Transverse colon (tissue), 4 donors: Measurements from ENCODE around the gene RFXANK. TPM values are rescaled to one million over a fixed set of nuclear protein-coding genes. Genes with fewer than 3 reads are reported as not detected.

Experiments
- DNase-seq: peaks from one replicate; pipeline ENCODE4 v3.0.0-alpha.2; 2019
- H3K27ac ChIP-seq, 4 donors: fragments of 200-600 bp; sonication (generic); 2 replicates each; pipeline ENCODE4 v1.5.1; 2016 to 2018; ENCODE audit warnings: inconsistent platforms in 4 of 4
- H3K27me3 ChIP-seq: fragments of 200-600 bp; sonication (generic); 2 replicates; pipeline ENCODE4 v1.5.1; 2017; ENCODE audit warnings: inconsistent platforms
- H3K36me3 ChIP-seq, 4 donors: fragments of 200-600 bp; sonication (generic); 2 replicates each; pipeline ENCODE4 v1.5.1; 2017 to 2019; ENCODE audit warnings: inconsistent platforms in 4 of 4
- H3K4me1 ChIP-seq, 4 donors: fragments of 200-600 bp; sonication (generic); 2 replicates each; pipeline ENCODE4 v1.5.1; 2017 to 2020; ENCODE audit warnings: inconsistent platforms in 4 of 4
- H3K4me3 ChIP-seq, 4 donors: fragments of 200-600 bp; sonication (generic); 1 replicate in 1 of 4; 2 replicates in 3 of 4; pipeline versions ENCODE4 v1.5.1 to v1.6.1; 2017 to 2019; ENCODE audit warnings: inconsistent platforms in 4 of 4
- H3K9me3 ChIP-seq, 2 donors: fragments of 200-600 bp; sonication (generic); 2 replicates each; pipeline ENCODE4 v1.5.1; 2017 to 2019; ENCODE audit warnings: inconsistent platforms in 2 of 2
- EP300 ChIP-seq: sonication (generic); formaldehyde crosslinking; IDR thresholded peaks from one replicate; pipeline ENCODE4 v1.6.1; 2017; ENCODE audit warnings: antibody characterized with exemption, low read depth
- POLR2A ChIP-seq: fragments of 450-650 bp; IDR thresholded peaks from one replicate; pipeline ENCODE4 v1.6.1; 2016; ENCODE audit warnings: antibody characterized with exemption, mild to moderate bottlenecking, moderate library complexity
- POLR2AphosphoS5 ChIP-seq, 3 donors: sonication (generic); formaldehyde crosslinking; IDR thresholded peaks; one replicate each; pipeline ENCODE4 v1.6.1; 2016; ENCODE audit warnings: antibody characterized with exemption in 3 of 3
- WGBS, 2 donors: methylation state at CpG; one replicate each; pipeline ENCODE4 v1.1.5; 2018; ENCODE audit warnings: low coverage in 1 of 2; 5-methylcytosine and 5-hydroxymethylcytosine counted together
- in situ Hi-C, 4 donors: fragments of 200-750 bp; cut with MboI; loops; one replicate each; pipeline versions ENCODE4 v1.15.0 to v1.15.1; 2017; ENCODE audit warnings: low sequenced_read_pairs in 3 of 4, low pct_ligation_motif_present in 1 of 4, low pct_unique_long_range_greater_than_20kb in 1 of 4
- intact Hi-C: fragments of 100-400 bp; cut with DNase I; formaldehyde crosslinking; loops from one replicate; pipeline ENCODE4 v1.15.1; 2023; ENCODE audit warnings: low total_unique reads
- total RNA-seq, 4 donors: library from RNA; depleted of rRNA; stranded (reverse); fragments of >200 nt; gene quantifications; one replicate each; pipeline ENCODE4 v1.1.0, GENCODE V29; 2016
- TF ChIP-seq, protein P1 (sequence below), 5 experiments: fragments of 200-600 bp in 3 of 5; fragments of 450-650 bp in 2 of 5; sonication (generic) in 3 of 5; IDR thresholded peaks; 1 replicate in 2 of 5; 2 replicates in 3 of 5; pipeline ENCODE4 v1.5.1; 2016 to 2017; ENCODE audit warnings: antibody characterized with exemption in 5 of 5, inconsistent platforms in 3 of 5, mild to moderate bottlenecking in 2 of 5, moderate library complexity in 1 of 5

Gene RFXANK
- total RNA-seq, 4 donors from 2014 or later = 35.9 to 51.1 (median 48.6) TPM

- WGBS, 2 donors = 86% methylated on average over 4 of the region's 4 CpGs; no CpG with 5 or more reads in 1 of the 2 donors
- Histone ChIP-seq H3K27ac (no peak overlapping the region), H3K36me3 (no peaks in the 10 kb centered on the region), H3K4me3 (no peak overlapping the region), H3K27me3 (peaks cover 50% of the 10 kb centered on the region), H3K4me1 (peaks cover 0 to 11% (median 7%) of the 10 kb centered on the region in 4 donors), H3K9me3 (no peaks in the 10 kb centered on the region)
- in situ Hi-C loops = no loop called here
- intact Hi-C loops = no loop called here
- no peak for DNase-seq
- TF ChIP-seq EP300 = no peak
- TF ChIP-seq, protein P1, sequence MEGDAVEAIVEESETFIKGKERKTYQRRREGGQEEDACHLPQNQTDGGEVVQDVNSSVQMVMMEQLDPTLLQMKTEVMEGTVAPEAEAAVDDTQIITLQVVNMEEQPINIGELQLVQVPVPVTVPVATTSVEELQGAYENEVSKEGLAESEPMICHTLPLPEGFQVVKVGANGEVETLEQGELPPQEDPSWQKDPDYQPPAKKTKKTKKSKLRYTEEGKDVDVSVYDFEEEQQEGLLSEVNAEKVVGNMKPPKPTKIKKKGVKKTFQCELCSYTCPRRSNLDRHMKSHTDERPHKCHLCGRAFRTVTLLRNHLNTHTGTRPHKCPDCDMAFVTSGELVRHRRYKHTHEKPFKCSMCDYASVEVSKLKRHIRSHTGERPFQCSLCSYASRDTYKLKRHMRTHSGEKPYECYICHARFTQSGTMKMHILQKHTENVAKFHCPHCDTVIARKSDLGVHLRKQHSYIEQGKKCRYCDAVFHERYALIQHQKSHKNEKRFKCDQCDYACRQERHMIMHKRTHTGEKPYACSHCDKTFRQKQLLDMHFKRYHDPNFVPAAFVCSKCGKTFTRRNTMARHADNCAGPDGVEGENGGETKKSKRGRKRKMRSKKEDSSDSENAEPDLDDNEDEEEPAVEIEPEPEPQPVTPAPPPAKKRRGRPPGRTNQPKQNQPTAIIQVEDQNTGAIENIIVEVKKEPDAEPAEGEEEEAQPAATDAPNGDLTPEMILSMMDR (IDR thresholded peaks at IDR 0.05) = no peak
- no peak for TF ChIP-seq POLR2A
- no peak for TF ChIP-seq POLR2AphosphoS5 (IDR thresholded peaks at IDR 0.05)
These were observed 35.2 kb downstream of the RFXANK start for GRCh38 chr19:19227217-19227616.

GRCh38 chr19:19229701-19230100 is 37.6 kb downstream of the RFXANK start:
- H3K27me3 ChIP-seq = peaks cover 39% of the 10 kb centered on the region
- no peaks in the 10 kb centered on the region for H3K36me3 ChIP-seq
- peaks cover 5 to 11% of the 10 kb centered on the region in 2 donors for H3K9me3 ChIP-seq
- H3K27ac ChIP-seq = no peak overlapping the region
- H3K4me3 ChIP-seq = no peak overlapping the region
- WGBS, 2 donors = 78 to 89% methylated on average over 3 of the region's 3 CpGs
- in situ Hi-C loops (no loop called here), intact Hi-C loops (no loop called here)
- DNase-seq = no peak
- H3K4me1 ChIP-seq = peaks cover 0 to 9% (median 5%) of the 10 kb centered on the region in 4 donors
- TF ChIP-seq, protein P1 (IDR thresholded peaks at IDR 0.05) = no peak
- TF ChIP-seq EP300 (no peak), POLR2A (no peak)

- H3K36me3 ChIP-seq = no peaks in the 10 kb centered on the region
- no peaks in the 10 kb centered on the region for H3K4me1 ChIP-seq
- no peak for TF ChIP-seq POLR2AphosphoS5 (IDR thresholded peaks at IDR 0.05)
- TF ChIP-seq, protein P1 (IDR thresholded peaks at IDR 0.05) = no peak
- TF ChIP-seq POLR2A = no peak
- TF ChIP-seq EP300 = no peak
- WGBS, 2 donors = 88 to 92% methylated on average over 2 to 9 of the region's 9 CpGs
- DNase-seq = no peak
- H3K27me3 ChIP-seq = peaks cover 27% of the 10 kb centered on the region
- in situ Hi-C loops (no loop called here), intact Hi-C loops (no loop called here)
- H3K4me3 ChIP-seq = no peak overlapping the region
- H3K9me3 ChIP-seq = peaks cover 10 to 17% of the 10 kb centered on the region in 2 donors
- H3K27ac ChIP-seq = no peak overlapping the region
These were observed 38.9 kb downstream of the RFXANK start for GRCh38 chr19:19230999-19231398.

GRCh38 chr19:19232261-19232721 is 40.2 kb downstream of the RFXANK start:
- 64 to 73% methylated on average over 2 to 19 of the region's 19 CpGs for WGBS, 2 donors

More at GRCh38 chr19:19232261-19232721, 40.2 kb downstream of the RFXANK start:
- in situ Hi-C loops = no loop called here
- H3K27ac ChIP-seq = no peak overlapping the region
- no peak overlapping the region for H3K4me3 ChIP-seq
- no peaks in the 10 kb centered on the region for H3K36me3 ChIP-seq
- TF ChIP-seq POLR2AphosphoS5 (IDR thresholded peaks at IDR 0.05) = no peak
- no peak for TF ChIP-seq POLR2A
- no peak for TF ChIP-seq EP300
- TF ChIP-seq, protein P1 (IDR thresholded peaks at IDR 0.05) = no peak
- no peak for DNase-seq
- no peaks in the 10 kb centered on the region for H3K4me1 ChIP-seq
- peaks cover 16% of the 10 kb centered on the region for H3K27me3 ChIP-seq
- intact Hi-C loops = no loop called here
- H3K9me3 ChIP-seq = peaks cover 10 to 21% of the 10 kb centered on the region in 2 donors
